H1 (cell line): ENCODE results near the gene PLEKHA3.

Experiments
- BCL11A ChIP-seq, 2 experiments: IDR thresholded peaks; one replicate each; pipeline ENCODE4 v1.6.1; 2011; ENCODE audit warnings: low read depth in 2 of 2, low read length in 2 of 2, mild to moderate bottlenecking in 2 of 2
- BRCA1 ChIP-seq: IDR thresholded peaks from 2 replicates; pipeline ENCODE4 v1.6.1; 2012; ENCODE audit warnings: low read depth, low read length, improper control_type of control experiment
- CBX8 ChIP-seq: fragments of 300-800, 300-1000 bp; sonication (generic); IDR thresholded peaks from 2 replicates; pipeline ENCODE4 v1.7.1; 2016; ENCODE audit warnings: low read depth, low read length, borderline replicate concordance
- CREB1 ChIP-seq: IDR thresholded peaks from 2 replicates; pipeline ENCODE4 v1.6.1; 2012; ENCODE audit warnings: inconsistent platforms
- EGR1 ChIP-seq: IDR thresholded peaks from 2 replicates; pipeline ENCODE4 v1.6.1; 2011; ENCODE audit warnings: low read depth, low read length, borderline replicate concordance
- EZH2 ChIP-seq: fragments of 200-600 bp; sonication (generic); IDR thresholded peaks from 2 replicates; pipeline ENCODE4 v1.7.1; 2012; ENCODE audit warnings: low read depth, mild to moderate bottlenecking, moderate library complexity, low read length, inconsistent platforms; ENCODE audit not compliant: severe bottlenecking
- GABPA ChIP-seq: IDR thresholded peaks from 2 replicates; pipeline ENCODE4 v1.6.1; 2011; ENCODE audit warnings: mild to moderate bottlenecking, low read length, moderate library complexity, borderline replicate concordance; ENCODE audit not compliant: insufficient read depth
- JUND ChIP-seq: IDR thresholded peaks from 2 replicates; pipeline ENCODE4 v1.6.1; 2011; ENCODE audit warnings: mild to moderate bottlenecking, improper control_type of control experiment, low read length
- NRF1 ChIP-seq: IDR thresholded peaks from 2 replicates; pipeline ENCODE4 v1.6.1; 2011; ENCODE audit warnings: mild to moderate bottlenecking, low read depth, low read length, improper control_type of control experiment
- POLR2AphosphoS5 ChIP-seq: IDR thresholded peaks from 2 replicates; pipeline ENCODE4 v1.6.1; 2011; ENCODE audit warnings: low read depth, low read length
- SRF ChIP-seq: IDR thresholded peaks from 2 replicates; pipeline ENCODE4 v1.6.1; 2011; ENCODE audit warnings: mild to moderate bottlenecking, low read depth, low read length, moderate library complexity
- TF ChIP-seq, protein P1 (sequence below), 3 experiments: IDR thresholded peaks; 1 replicate in 2 of 3; 2 replicates in 1 of 3; pipeline versions ENCODE4 v1.5.1 to v1.6.1; 2011; ENCODE audit warnings: low read length in 3 of 3, mild to moderate bottlenecking in 3 of 3, inconsistent platforms in 2 of 3, low read depth in 1 of 3, moderate library complexity in 1 of 3; ENCODE audit not compliant: insufficient read depth in 1 of 3; ENCODE audit errors: control extremely low read depth in 1 of 3

DNA sequence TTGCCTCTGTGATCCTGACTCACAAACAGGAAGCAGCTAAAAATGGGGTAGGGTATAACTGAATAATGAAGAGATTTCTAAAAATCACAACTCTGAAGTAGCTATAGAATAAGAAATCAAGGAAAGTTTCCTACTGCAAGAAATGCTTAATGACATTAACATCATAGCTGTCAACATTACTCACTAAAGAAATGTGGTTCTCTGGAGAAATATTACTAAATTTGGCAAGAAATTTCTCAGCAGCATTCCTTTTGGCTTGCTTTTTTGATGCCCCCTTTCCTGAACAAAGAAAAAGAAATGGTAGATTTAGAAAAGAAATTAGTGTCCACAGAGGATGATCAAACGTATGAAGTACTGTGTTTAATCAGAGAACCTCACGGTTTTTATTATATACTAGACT, 38.8 kb upstream of the PLEKHA3 start:
- TF ChIP-seq CREB1, result no peak
- TF ChIP-seq JUND, result no peak
- no peak for TF ChIP-seq EGR1
- TF ChIP-seq CBX8, result no peak
- no peak for TF ChIP-seq POLR2AphosphoS5
- TF ChIP-seq, protein P1, sequence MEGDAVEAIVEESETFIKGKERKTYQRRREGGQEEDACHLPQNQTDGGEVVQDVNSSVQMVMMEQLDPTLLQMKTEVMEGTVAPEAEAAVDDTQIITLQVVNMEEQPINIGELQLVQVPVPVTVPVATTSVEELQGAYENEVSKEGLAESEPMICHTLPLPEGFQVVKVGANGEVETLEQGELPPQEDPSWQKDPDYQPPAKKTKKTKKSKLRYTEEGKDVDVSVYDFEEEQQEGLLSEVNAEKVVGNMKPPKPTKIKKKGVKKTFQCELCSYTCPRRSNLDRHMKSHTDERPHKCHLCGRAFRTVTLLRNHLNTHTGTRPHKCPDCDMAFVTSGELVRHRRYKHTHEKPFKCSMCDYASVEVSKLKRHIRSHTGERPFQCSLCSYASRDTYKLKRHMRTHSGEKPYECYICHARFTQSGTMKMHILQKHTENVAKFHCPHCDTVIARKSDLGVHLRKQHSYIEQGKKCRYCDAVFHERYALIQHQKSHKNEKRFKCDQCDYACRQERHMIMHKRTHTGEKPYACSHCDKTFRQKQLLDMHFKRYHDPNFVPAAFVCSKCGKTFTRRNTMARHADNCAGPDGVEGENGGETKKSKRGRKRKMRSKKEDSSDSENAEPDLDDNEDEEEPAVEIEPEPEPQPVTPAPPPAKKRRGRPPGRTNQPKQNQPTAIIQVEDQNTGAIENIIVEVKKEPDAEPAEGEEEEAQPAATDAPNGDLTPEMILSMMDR (IDR thresholded peaks at IDR 0.05; ENCODE audit: control extremely low read depth in 1 of 3, insufficient read depth in 1 of 3, low read depth in 1 of 3, low read length in 3 of 3), result no peak
- no peak for TF ChIP-seq NRF1
- no peak for TF ChIP-seq SRF
- no peak for TF ChIP-seq EZH2
- TF ChIP-seq BRCA1, result no peak
- TF ChIP-seq GABPA, result no peak
- no peak for TF ChIP-seq BCL11A (IDR thresholded peaks at IDR 0.05; ENCODE audit: low read depth in 2 of 2, low read length in 2 of 2)
